GM10266 (cell line): ENCODE results near the gene SMAD3.

Experiments
- DNase-seq: peaks from one replicate; pipeline ENCODE4 v3.0.0; 2012; ENCODE audit errors: extremely low spot score
- TF ChIP-seq, protein P1 (sequence below): IDR thresholded peaks from 2 replicates; pipeline ENCODE4 v1.5.1; 2012; ENCODE audit warnings: mild to moderate bottlenecking, low read depth; ENCODE audit not compliant: control insufficient read depth, insufficient read depth; ENCODE audit errors: missing control alignments

The SMAD3 gene

GRCh38 chr15:67051088-67052045 lies 14.0 kb upstream of the SMAD3 start:
- TF ChIP-seq, protein P1, sequence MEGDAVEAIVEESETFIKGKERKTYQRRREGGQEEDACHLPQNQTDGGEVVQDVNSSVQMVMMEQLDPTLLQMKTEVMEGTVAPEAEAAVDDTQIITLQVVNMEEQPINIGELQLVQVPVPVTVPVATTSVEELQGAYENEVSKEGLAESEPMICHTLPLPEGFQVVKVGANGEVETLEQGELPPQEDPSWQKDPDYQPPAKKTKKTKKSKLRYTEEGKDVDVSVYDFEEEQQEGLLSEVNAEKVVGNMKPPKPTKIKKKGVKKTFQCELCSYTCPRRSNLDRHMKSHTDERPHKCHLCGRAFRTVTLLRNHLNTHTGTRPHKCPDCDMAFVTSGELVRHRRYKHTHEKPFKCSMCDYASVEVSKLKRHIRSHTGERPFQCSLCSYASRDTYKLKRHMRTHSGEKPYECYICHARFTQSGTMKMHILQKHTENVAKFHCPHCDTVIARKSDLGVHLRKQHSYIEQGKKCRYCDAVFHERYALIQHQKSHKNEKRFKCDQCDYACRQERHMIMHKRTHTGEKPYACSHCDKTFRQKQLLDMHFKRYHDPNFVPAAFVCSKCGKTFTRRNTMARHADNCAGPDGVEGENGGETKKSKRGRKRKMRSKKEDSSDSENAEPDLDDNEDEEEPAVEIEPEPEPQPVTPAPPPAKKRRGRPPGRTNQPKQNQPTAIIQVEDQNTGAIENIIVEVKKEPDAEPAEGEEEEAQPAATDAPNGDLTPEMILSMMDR, result no peak
- no peak for DNase-seq

DNA sequence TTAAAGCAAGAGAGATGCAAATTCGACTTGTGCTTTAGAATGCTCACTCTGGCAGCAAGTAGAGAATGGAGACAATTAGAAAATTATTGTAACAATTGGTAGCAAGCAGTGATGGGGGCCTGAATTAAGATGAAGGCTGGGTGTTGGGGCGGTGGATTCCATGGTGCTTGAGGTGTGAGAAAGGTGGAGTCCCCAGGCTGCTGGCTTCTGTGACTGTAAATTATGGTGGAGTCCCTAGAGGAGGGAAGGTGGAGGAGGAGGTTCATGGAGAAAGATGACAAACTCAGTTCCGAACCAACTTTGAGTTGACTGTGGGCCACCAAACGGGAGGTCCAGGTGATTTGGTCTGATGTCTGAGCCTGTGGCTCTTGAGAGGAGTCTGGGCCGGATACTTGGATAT lies 10.7 kb upstream of the SMAD3 start:
- DNase-seq, result no peak
- TF ChIP-seq, protein P1, result no peak

GRCh38 chr15:67059127-67059553 lies 6.3 kb upstream of the SMAD3 start:
- TF ChIP-seq, protein P1, result no peak
- DNase-seq, result no peak

DNA sequence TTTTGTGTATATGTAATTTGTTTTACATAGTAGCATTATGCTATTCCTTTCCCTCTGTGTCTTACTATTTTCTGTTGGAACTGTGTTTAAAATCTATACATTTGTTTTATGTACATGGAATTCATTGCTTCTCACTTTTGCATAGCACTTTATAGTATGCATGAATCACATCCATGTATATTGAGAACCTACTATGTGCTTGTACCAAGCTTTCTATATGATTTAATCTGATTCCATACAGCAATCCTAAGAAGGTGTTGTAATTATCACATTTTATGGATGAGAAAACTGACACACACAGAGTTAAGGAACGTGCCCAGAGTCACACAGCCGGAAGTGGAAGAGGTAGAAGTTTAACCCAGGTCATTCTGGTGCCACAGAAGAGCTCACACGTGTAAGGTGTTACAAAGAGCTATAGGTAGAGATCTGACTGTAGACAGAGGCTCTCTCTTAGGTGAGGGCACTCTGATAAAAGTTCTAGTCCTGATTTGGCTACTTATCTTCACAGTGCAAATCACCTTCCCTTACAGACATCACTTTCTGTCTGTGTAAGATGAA lies 3.5 kb upstream of the SMAD3 start:
- no peak for DNase-seq
- TF ChIP-seq, protein P1, result no peak

DNA sequence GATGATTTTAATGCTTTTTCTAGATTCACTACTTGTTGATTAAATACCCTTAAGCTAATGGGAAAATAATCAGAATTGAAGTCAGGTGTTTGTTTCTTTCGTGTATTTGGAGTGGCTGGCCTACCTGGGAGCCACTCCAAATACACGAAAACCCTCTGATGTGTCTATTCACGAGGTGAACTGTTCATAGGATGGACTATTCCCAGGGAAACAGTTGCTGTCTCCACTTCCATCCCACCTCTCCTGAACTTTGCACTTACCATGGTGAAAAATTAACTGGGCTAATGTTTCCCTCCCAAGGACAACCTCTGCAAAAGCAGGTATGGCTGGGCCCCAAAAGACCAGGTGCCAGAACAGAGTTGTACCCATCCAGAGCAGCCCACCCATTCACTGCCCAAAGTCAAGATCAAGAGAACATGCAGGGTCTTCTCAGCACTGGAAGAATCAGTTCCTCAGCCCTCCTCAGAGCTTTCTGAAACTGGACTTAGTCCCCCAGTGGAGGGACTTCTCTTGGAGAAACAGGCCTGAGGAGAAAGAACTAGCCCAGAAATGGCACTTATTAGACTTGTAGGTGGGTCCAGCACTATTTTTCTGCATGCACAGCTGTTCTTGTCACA lies 2.9 kb upstream of the SMAD3 start:
- no peak for DNase-seq
- TF ChIP-seq, protein P1, result peak; percentile 5

- DNase-seq, result no peak
- TF ChIP-seq, protein P1, result no peak
Measured at GRCh38 chr15:67063689-67064606, 1.5 kb upstream of the SMAD3 start.
